ENCODE data around the gene DIP2B. TPM values are rescaled to one million over a fixed set of nuclear protein-coding genes. Genes with fewer than 3 reads are reported as not detected.

Gene DIP2B
- total RNA-seq, 2 experiments from 2014 or later, result 17.0 to 24.1 TPM

GRCh38 chr12:50696931-50697330 lies 192.1 kb downstream of the DIP2B start:
- H3K4me3 ChIP-seq (ENCODE audit: low read depth, low read length, poor library complexity, severe bottlenecking), result no peak overlapping the region
- no peak overlapping the region for H2AFZ ChIP-seq (ENCODE audit: low read length)
- no peak overlapping the region for H3K4me2 ChIP-seq (ENCODE audit: low read length)
- CTCF ChIA-PET (ENCODE audit: unreplicated experiment), result no interaction called here
- POLR2A ChIA-PET, result interaction anchor here (0.6 kb wide), 3 partner anchors 156 to 264 kb away, joined by 3 to 5 read pairs (median 3); no protein-coding TSS in a partner anchor
- H3K4me1 ChIP-seq (ENCODE audit: insufficient read depth, low read length, poor library complexity, severe bottlenecking), result no peaks in the 10 kb centered on the region
- intact Hi-C loops (cut with micrococcal nuclease; ENCODE audit: unreplicated experiment), result no loop called here
- no TSS peak for BruUV-seq (replicated peaks)
- no peaks in the 10 kb centered on the region for H3K79me2 ChIP-seq (ENCODE audit: insufficient read depth, low read depth, low read length)
- no peak for TF ChIP-seq CTCF (conservative IDR thresholded peaks at IDR 0.05; ENCODE audit: low read length)
- TF ChIP-seq EZH2phosphoT487 (IDR thresholded peaks at IDR 0.05; ENCODE audit: borderline replicate concordance, low read depth, low read length), result no peak
- DNase-seq (ENCODE audit: low spot score), result no peak
- no peak overlapping the region for H3K27ac ChIP-seq (ENCODE audit: low read depth, low read length, poor library complexity, severe bottlenecking)
- peaks cover 49% of the 10 kb centered on the region for H3K36me3 ChIP-seq (ENCODE audit: insufficient read depth, low read length)
- H4K20me1 ChIP-seq (ENCODE audit: insufficient read depth, low read length), result no peaks in the 10 kb centered on the region
- H3K9me3 ChIP-seq (ENCODE audit: low read length), result no peaks in the 10 kb centered on the region
- no peaks in the 10 kb centered on the region for H3K9me2 ChIP-seq (ENCODE audit: insufficient read depth, low read length)

GRCh38 chr12:50699154-50699553 lies 194.4 kb downstream of the DIP2B start:
- ChIA-PET POLR2A (no interaction called here), CTCF (ENCODE audit: unreplicated experiment) (no interaction called here)
- peaks cover 51% of the 10 kb centered on the region for H3K36me3 ChIP-seq (ENCODE audit: insufficient read depth, low read length)
- H3K79me2 ChIP-seq (ENCODE audit: insufficient read depth, low read depth, low read length), result no peaks in the 10 kb centered on the region
- no peaks in the 10 kb centered on the region for H3K9me3 ChIP-seq (ENCODE audit: low read length)
- no peak overlapping the region for H3K4me3 ChIP-seq (ENCODE audit: low read depth, low read length, poor library complexity, severe bottlenecking)
- no peak overlapping the region for H2AFZ ChIP-seq (ENCODE audit: low read length)
- no peaks in the 10 kb centered on the region for H4K20me1 ChIP-seq (ENCODE audit: insufficient read depth, low read length)
- H3K4me2 ChIP-seq (ENCODE audit: low read length), result no peak overlapping the region
- H3K27ac ChIP-seq (ENCODE audit: low read depth, low read length, poor library complexity, severe bottlenecking), result no peak overlapping the region
- no TSS peak for BruUV-seq (replicated peaks)
- intact Hi-C loops (cut with micrococcal nuclease; ENCODE audit: unreplicated experiment), result no loop called here
- H3K9me2 ChIP-seq (ENCODE audit: insufficient read depth, low read length), result no peaks in the 10 kb centered on the region
- no peak for DNase-seq (ENCODE audit: low spot score)
- H3K4me1 ChIP-seq (ENCODE audit: insufficient read depth, low read length, poor library complexity, severe bottlenecking), result no peaks in the 10 kb centered on the region
- TF ChIP-seq CTCF (conservative IDR thresholded peaks at IDR 0.05; ENCODE audit: low read length) (no peak), EZH2phosphoT487 (IDR thresholded peaks at IDR 0.05; ENCODE audit: borderline replicate concordance, low read depth, low read length) (no peak)

- no peak overlapping the region for H3K4me2 ChIP-seq (ENCODE audit: low read length)
- no peaks in the 10 kb centered on the region for H3K9me3 ChIP-seq (ENCODE audit: low read length)
- H3K27ac ChIP-seq (ENCODE audit: low read depth, low read length, poor library complexity, severe bottlenecking), result no peak overlapping the region
- ChIA-PET CTCF (ENCODE audit: unreplicated experiment) (no interaction called here), POLR2A (interaction anchor here (0.6 kb wide), 1 partner anchor 369 kb away, joined by 5 read pairs; no protein-coding TSS in a partner anchor)
- H2AFZ ChIP-seq (ENCODE audit: low read length), result no peak overlapping the region
- no peaks in the 10 kb centered on the region for H4K20me1 ChIP-seq (ENCODE audit: insufficient read depth, low read length)
- no peak for TF ChIP-seq EZH2phosphoT487 (IDR thresholded peaks at IDR 0.05; ENCODE audit: borderline replicate concordance, low read depth, low read length)
- no peak for TF ChIP-seq CTCF (conservative IDR thresholded peaks at IDR 0.05; ENCODE audit: low read length)
- H3K36me3 ChIP-seq (ENCODE audit: insufficient read depth, low read length), result peaks cover 59% of the 10 kb centered on the region
- H3K9me2 ChIP-seq (ENCODE audit: insufficient read depth, low read length), result no peaks in the 10 kb centered on the region
- intact Hi-C loops (cut with micrococcal nuclease; ENCODE audit: unreplicated experiment), result no loop called here
- no peaks in the 10 kb centered on the region for H3K4me1 ChIP-seq (ENCODE audit: insufficient read depth, low read length, poor library complexity, severe bottlenecking)
- no peaks in the 10 kb centered on the region for H3K79me2 ChIP-seq (ENCODE audit: insufficient read depth, low read depth, low read length)
- H3K4me3 ChIP-seq (ENCODE audit: low read depth, low read length, poor library complexity, severe bottlenecking), result no peak overlapping the region
- no TSS peak for BruUV-seq (replicated peaks)
- no peak for DNase-seq (ENCODE audit: low spot score)
Measured at GRCh38 chr12:50699940-50700339, 195.2 kb downstream of the DIP2B start.
